Left hindlimb (tissue), 1 donor: ENCODE results near the gene SLC39A8.

Experiments used
- DNase-seq: peaks from one replicate; pipeline ENCODE4 v3.0.0-alpha.2; 2018

Gene SLC39A8

GRCh38 chr4:102338405-102338804 lies 6.9 kb downstream of the SLC39A8 start:
- DNase-seq, result no peak

- DNase-seq, result no peak
Measured at GRCh38 chr4:102335616-102336015, 9.7 kb downstream of the SLC39A8 start.

DNA sequence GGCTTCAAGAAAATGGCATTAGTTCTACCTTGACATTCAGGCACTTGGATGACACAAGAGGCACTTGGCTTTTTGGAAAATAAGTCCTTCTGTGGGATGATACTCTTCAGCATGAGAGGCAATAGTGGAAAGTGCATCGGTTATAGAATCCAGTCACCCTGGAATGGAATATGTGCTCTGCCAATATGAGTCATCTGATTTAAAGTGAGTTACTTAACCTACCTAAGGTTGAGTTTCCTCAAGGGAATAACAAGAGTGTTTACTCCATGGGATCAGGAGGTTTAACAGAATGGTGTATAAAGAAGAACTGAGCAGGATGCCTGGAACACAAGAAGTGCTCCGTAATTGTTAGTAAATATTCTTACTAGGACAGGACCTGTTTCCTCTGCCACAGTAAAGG lies 10.7 kb downstream of the SLC39A8 start:
- DNase-seq, result no peak

- no peak for DNase-seq
Measured at GRCh38 chr4:102333787-102334186, 11.5 kb downstream of the SLC39A8 start.

DNA sequence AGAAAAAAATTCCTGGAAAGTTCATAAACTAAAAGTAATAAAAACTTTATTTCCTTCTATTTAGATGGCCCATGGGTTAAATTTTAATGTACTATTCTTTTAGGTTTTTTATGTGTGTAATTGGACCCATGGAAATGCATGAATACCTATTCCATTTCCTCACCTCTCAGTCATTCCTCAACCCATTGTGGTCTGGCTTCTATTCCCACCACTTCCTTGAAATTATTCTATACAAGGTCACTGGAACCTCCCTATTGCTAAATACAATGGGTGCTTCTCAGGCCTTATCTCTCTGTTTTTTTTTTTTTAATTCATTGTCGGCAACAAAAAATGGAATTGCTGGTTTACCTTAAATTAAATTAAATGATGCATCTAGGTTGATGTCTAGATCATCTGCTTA lies 17.2 kb downstream of the SLC39A8 start:
- no peak for DNase-seq

DNA sequence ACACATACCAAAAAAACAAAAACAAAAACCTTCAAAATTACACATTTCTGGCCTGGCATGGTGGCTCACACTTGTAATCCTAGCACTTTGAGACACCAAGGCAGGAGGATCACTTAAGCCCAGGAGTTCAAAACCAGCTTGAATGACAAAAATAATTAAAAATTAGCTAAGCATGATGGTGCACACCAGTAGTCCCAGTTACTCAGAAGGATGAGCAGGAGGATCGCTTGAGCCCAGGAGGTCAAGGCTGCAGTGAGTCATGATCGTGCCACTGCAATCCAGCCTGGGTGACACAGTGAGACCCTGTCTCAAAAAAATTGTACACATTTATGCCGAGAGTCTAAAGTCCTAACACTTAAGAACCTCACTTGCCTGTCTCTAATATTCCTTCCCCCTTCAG lies 18.3 kb downstream of the SLC39A8 start:
- no peak for DNase-seq

DNA sequence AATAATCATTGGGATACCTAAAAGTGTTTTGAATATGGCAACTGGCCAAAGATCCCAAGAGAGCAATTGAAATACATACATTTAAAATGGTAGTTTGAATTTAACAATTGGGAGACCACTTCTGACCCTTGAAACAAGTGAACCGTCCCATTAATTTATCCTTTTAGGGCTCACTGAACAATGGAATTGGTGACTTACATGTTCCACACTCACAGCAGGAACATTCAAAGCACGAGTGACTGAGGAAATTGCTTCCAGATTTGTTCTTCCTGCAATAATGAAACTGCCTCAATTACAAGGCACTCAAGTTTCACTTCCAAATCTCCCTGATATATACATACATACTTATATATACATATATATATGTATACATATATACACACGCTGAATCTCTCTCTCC lies 20.6 kb downstream of the SLC39A8 start:
- DNase-seq, result no peak

DNA sequence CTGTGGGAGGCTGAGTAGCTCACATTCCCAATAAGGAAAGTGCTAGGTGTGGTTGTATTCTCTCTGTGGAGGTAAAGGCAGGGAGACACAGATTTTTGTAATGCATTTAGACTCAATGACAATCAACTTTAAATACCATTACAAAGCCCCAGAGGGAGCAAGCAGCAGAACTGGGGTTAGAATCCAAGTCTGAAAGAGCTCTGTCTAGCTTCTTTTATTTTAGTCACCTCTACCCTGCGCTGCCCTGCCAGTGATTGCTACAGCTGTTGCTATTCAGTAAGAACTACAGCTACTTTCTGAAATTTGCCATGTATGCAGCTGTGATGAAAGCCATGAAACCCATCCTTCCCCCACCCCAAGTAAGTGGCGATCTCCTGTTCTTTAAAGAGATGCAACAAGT lies 22.5 kb downstream of the SLC39A8 start:
- no peak for DNase-seq

DNA sequence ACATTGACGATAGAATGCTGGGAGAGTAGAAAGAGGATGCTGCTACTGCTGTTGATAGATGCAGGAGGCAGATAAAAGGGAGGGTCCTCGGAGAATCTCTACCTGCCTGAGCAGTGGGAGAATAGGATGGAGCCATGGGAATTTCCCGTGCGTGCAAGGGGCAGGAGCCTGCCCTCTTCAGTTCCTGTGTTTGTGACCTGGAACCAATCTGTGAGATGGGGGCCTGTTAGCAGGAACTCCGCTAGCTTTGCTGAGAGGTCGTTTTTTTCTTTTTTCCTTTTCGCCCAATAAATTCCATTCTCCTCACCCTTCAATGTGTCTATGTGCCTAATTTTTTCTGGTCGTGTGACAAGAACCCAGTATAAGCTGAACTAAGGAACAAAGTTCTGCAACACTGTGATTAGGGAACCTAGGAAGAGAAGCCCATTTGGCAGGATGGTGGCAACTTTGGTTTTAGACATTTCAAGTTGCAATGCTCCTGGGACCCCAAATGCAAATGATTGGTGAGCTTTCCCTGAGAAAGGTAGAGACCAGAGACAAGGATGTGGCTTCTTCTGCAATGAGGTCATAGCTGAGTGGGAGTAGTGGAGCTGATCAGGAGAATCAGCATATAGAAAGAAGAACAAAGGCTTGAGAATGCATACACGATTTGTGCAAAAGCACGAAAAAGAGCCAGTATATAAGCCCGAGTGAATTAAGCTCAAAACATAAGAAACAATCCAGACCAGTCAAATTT lies 23.9 kb downstream of the SLC39A8 start:
- DNase-seq, result no peak

DNA sequence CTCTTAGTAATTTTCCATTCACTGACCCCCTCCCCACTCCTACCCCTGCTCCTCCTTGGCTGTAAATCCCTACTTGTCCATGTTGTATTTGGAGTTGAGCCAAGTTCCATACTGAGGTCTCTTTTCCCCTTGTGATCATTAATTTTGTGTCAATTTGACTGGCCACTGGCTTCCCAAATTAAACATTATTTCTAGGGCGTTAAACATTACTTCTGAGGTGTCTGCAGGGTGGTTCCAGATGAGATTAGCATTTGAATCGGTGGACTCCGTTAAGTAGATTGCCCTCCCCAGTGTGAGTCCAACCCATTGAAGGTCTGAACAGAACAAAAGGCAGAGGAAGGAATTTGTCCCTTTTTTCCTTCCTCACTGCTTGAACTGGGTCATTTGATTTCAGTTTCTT lies 25.7 kb downstream of the SLC39A8 start:
- DNase-seq, result no peak

GRCh38 chr4:102318526-102318925 lies 26.8 kb downstream of the SLC39A8 start:
- DNase-seq, result no peak

DNA sequence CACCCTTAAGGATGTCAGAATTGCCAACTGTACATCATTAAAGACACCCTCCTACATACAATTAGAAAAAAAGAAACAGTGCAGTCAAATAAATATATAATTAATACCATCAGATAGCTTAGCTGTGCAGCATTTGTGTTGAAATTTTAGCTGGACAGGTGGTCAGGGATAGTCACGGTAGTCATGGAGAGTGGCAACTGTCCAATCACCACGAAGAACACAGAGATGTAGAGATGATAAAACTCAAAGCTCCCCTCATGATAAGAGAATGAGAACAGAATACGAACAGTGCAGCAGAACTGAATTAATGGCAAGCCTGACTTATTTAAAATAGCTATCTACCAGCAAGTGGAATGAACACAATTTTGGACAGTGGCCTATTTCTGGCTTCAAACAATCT lies 27.2 kb downstream of the SLC39A8 start:
- DNase-seq, result no peak

DNA sequence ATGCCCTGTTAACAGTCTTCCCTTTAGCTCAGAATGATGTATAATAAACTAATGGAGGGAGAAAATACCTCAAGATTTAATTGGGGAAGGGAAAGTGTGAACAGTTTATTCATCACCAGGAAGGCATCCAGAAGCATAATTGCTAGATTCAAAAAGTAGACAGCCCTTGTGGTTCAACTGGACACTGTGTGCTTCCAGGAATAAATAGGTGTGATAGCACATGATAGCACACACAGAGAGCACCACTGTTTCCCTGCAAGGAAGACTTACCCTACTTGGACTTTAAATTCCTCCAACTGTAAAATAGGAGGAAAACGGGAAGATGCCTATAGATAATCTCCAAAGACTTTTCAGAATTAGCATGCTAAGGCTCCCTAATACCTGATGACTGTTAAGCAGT lies 27.8 kb downstream of the SLC39A8 start:
- no peak for DNase-seq

DNA sequence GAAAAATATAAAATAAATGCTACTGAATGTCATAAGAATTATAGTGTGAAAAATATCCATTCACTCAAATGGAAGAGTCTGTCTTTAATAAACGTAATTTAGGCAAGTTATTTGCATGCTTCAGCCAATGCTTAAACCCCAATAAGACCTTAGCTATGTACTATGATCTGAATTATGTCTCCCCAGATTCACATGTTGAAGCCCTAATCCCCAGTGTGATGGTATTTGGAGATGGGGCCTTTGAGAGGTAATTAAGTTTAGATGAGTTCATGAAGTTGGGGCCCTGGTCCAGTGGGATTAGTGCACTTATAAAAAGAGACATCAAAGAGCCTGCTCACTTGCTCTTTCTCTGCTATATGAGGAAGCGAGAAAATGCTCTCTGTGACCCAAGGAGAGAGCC lies 28.7 kb downstream of the SLC39A8 start:
- DNase-seq, result no peak

GRCh38 chr4:102315532-102315931 lies 29.8 kb downstream of the SLC39A8 start:
- DNase-seq, result no peak

DNA sequence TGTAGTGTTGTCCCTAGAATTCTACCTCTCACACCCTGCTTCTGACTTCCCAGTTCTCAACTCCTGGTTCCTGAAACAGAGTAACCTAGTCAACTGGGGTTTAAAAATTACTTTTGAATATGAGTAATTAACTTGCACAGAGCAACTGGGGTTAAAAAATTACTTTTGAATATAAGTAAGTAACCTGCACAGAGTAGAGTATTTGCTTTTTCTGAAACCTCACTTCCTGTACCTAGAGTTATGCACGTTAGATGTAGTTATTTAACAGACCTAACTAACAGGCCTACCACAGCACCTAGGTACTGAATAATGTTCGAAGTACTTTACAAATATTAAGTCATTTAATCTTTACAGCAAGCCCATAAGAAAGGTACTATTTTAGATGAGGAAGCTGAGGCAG lies 32.9 kb downstream of the SLC39A8 start:
- no peak for DNase-seq

DNA sequence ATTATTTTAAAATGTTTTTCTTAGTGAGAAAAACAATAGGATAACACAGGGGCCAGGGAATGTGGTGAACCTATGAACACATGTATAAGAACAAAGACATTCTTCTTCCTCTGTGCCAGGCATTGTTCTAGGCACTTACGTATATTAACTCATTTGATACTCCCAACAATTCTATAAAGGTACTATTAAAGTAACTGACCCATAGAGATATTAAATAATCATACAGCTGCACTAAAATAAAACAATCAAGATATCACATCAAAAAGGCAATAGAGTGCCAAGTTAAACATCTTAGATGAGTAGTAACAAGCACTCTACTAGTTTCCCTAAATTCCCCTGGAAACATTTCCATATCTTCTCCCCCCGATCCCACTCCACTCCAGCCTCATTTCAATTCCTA lies 33.4 kb downstream of the SLC39A8 start:
- no peak for DNase-seq

- DNase-seq, result no peak
Measured at GRCh38 chr4:102311407-102311806, 33.9 kb downstream of the SLC39A8 start.

DNA sequence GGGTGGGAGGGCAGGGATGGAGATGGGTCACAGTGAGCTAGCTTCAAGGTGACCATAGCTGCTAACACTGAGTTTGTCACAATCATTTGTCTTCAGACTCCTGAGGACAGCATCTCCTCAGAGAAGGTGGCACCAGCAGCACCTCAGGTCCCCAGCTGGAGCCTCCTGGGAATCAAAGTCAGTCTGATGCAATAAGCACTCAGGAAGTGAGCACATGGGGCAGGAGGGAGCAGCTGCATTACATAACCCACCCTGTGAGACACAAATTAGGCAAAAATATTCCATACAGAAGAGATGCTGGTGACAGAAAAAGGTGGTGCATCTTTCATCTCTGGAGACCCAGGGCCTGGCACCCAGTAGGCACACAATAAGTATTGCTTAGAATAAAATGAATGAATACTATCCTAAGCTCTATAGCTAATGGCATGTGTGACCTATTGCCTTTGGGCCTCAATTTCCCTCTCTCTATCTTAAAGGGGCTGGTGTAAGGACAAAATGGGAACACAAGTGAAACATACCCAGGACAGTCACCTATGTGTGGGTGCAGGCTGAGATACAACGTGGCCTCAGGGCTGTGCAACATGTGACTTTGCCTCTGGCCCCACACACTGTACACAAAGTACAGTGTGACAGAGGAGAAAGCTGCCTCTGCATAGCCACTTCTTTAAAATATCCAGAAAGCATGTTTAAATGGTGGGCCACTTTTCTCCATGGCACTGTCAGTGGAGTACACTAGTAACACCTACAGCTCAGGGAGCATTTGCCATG lies 37.1 kb downstream of the SLC39A8 start:
- no peak for DNase-seq

DNA sequence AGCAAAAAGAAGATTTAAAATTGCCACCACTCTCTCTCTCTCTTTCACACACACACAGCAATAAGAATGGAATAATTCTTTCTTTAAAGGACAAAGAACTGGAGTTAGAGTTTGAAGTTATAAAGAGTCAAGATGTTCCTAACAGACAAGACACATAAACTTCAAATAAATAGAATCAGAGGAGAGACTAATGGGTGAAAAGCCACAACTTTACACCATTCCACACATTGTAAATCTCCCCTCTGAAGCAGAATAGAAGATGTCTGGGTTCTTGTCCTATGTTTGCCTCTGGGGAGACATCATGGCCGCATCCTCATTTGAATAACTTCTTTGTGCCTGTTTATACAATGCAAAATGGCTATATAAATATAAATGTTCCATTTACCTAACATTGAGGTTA lies 39.6 kb downstream of the SLC39A8 start:
- DNase-seq, result no peak

- no peak for DNase-seq
Measured at GRCh38 chr4:102302762-102303161, 42.5 kb downstream of the SLC39A8 start.

DNA sequence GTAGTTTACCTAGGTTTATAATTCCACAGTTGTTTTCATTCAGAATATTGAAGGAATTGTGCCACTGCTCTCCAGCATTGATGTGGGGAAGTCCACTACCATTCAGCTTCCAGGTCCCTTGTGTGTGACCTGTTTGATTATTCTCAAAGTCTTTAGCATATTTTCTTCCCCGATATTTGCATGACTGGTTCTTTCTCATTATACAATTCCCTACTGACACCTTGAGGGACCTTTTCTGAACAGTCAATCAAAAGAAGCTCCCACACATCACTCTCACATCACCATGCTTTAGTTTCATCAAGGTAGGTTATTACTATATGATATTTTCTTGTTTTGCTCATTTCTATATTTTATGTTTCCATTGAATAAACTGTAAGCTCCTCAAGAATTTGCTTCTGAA lies 44.1 kb downstream of the SLC39A8 start:
- DNase-seq, result no peak

DNA sequence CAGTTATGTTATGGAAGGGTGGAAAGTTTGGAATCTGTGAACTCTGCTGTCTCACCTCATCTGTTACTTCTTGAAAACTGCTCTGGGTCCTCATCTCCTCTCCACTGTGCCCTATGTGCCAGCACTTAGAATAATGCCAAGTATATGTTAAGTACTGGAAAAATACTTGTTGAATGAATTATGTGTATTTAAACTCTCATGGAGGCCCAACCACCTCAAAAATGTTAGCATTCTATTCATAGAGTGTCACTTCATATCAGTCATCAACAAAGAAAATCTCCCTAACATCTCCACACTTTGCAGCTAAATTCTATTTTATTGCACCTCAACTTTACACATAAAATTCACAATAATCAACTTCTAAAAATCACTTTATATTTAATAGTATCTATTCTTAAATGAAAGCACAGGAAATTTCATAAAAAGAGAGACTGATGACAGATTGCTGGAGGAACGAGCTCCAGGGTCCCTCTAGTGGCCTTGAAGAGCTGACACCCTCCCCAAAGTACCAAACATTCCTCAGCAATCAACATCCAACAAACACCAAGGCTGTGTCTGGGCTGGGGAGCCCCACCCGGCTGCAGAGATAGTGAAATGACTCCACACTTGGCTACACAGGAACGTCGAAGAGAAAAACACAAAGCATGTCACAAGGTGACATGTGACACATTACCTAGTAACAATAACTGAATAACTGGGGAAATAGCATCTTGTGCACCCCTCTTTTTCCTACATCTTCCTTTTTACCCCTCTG lies 45.8 kb downstream of the SLC39A8 start:
- DNase-seq, result no peak

DNA sequence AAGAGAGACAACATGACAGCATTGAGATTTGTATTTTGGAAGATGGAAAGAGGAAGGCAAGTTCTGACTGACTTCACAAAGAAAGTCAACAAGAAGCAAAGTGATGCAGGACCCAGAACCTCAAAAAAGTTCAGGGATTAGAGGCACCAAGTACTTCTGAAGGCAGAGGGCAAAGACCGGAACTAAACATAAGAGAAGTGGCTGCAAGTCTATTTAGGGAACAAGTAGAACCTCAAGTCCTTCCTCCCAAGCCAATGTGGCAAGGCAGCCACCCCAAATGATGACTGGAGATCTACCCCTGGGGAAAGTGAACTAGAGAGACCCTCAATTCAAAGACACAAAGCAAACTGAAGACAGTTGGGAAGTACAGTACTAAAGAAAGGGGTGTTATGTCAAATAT lies 46.6 kb downstream of the SLC39A8 start:
- no peak for DNase-seq
